Heart left ventricle (tissue), 13 donors: ENCODE measurements around the gene PERM1.

Experiments
- POLR2A ChIP-seq, 2 donors: fragments of 450-650 bp; IDR thresholded peaks; one replicate each; pipeline ENCODE4 v1.6.1; 2017; ENCODE audit warnings: antibody characterized with exemption in 2 of 2, mild to moderate bottlenecking in 2 of 2, moderate library complexity in 2 of 2
- TF ChIP-seq, protein P1 (sequence below), 12 donors: fragments of 200-600 bp; sonication (generic) in 4 of 12; IDR thresholded peaks; one replicate each; pipeline versions ENCODE4 v1.5.0 to v1.8.0; 2018 to 2022; ENCODE audit warnings: antibody characterized with exemption in 12 of 12, mild to moderate bottlenecking in 5 of 12
- donor health status: ischemic (EF 13 %, LVEDD 7.1; RV severe dilation, severe dysfunction).
- donor health status: DM: no; HTN: yes; CAD: no.
- donor health status: DM: no; HTN: no; CAD: no.
- donor health status: ischemic (EF 25% LVEDD 6.9; RV normal size, moderate dysfunction).
- donor health status: ischemic (EF 25% LVEDD 5.7; RV mildly dilated, moderate dysfunction).
- donor health status: ischemic (EF 35%, LVEDD 5.7; RV mildly dilated, moderate dysfunction).
- donor health status: nonischemic (EF 11% LVEDD 7.7; RV severe dilation, severe dysfunction).
- donor health status: DM: yes; HTN: yes; CAD: no.
- donor health status: PGD.
- donor health status: ischemic (EF 29% LVEDD 5.4; RV normal size, mild dysfunction).
- donor health status: nonischemic (EF 23%, LVEDD 6.1; RV moderate dilation, normal function).

- TF ChIP-seq, protein P1, sequence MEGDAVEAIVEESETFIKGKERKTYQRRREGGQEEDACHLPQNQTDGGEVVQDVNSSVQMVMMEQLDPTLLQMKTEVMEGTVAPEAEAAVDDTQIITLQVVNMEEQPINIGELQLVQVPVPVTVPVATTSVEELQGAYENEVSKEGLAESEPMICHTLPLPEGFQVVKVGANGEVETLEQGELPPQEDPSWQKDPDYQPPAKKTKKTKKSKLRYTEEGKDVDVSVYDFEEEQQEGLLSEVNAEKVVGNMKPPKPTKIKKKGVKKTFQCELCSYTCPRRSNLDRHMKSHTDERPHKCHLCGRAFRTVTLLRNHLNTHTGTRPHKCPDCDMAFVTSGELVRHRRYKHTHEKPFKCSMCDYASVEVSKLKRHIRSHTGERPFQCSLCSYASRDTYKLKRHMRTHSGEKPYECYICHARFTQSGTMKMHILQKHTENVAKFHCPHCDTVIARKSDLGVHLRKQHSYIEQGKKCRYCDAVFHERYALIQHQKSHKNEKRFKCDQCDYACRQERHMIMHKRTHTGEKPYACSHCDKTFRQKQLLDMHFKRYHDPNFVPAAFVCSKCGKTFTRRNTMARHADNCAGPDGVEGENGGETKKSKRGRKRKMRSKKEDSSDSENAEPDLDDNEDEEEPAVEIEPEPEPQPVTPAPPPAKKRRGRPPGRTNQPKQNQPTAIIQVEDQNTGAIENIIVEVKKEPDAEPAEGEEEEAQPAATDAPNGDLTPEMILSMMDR (IDR thresholded peaks at IDR 0.05) = no peak
- TF ChIP-seq POLR2A (IDR thresholded peaks at IDR 0.05) = no peak
Observed at GRCh38 chr1:1004780-1005697, 23.1 kb upstream of the PERM1 start.
